A673 (cell line): Measurements from ENCODE around the gene KRT28. TPM values are rescaled to one million over a fixed set of nuclear protein-coding genes. Genes with fewer than 3 reads are reported as not detected.

Source experiments
- BruUV-seq: library from RNA; stranded (reverse); fragments of 400-500 nt; replicated peaks from 2 replicates; lab custom pipeline; 2021; lab: Mats Ljungman, UMichigan
- CTCF ChIA-PET: fragments of 300-600 bp; sonication (Branson Sonifier 250); formaldehyde crosslinking; loops from one replicate; lab custom pipeline; 2022; ENCODE audit warnings: antibody characterized with exemption; lab: Charles Lee
- POLR2A ChIA-PET: fragments of 300-600 bp; sonication (Branson Sonifier 250); formaldehyde crosslinking; loops from one replicate; lab custom pipeline; 2022; ENCODE audit warnings: antibody characterized with exemption; ENCODE audit not compliant: low non-redundant PET; lab: Charles Lee
- DNase-seq: peaks from one replicate; pipeline ENCODE4 v3.0.0-alpha.2; 2015; ENCODE audit warnings: low spot score
- H3K27ac ChIP-seq: fragments of 200-600 bp; sonication (generic); 2 replicates; pipeline ENCODE4 v1.5.1; 2016; ENCODE audit warnings: mixed run types, low read depth, mild to moderate bottlenecking, mixed read lengths, antibody characterized with exemption, low read length; ENCODE audit not compliant: poor library complexity, severe bottlenecking
- H3K27me3 ChIP-seq: fragments of 200-600 bp; sonication (generic); replicated peaks from 2 replicates; pipeline ENCODE4 v1.6.1; 2017; ENCODE audit warnings: mixed run types, low read depth, mild to moderate bottlenecking, mixed read lengths, antibody characterized with exemption, low read length; ENCODE audit not compliant: insufficient read depth, poor library complexity
- H3K36me3 ChIP-seq: fragments of 200-600 bp; sonication (generic); 2 replicates; pipeline ENCODE4 v1.6.1; 2016; ENCODE audit warnings: mixed run types, mild to moderate bottlenecking, mixed read lengths, antibody characterized with exemption, low read length; ENCODE audit not compliant: insufficient read depth, poor library complexity, severe bottlenecking
- H3K4me1 ChIP-seq: fragments of 200-600 bp; sonication (generic); 2 replicates; pipeline ENCODE4 v1.6.1; 2017; ENCODE audit warnings: mixed run types, mild to moderate bottlenecking, mixed read lengths, antibody characterized with exemption, low read length; ENCODE audit not compliant: insufficient read depth, poor library complexity, severe bottlenecking
- H3K4me3 ChIP-seq: fragments of 200-600 bp; sonication (generic); 2 replicates; pipeline ENCODE4 v1.5.1; 2016; ENCODE audit warnings: low read depth, mixed run types, mild to moderate bottlenecking, mixed read lengths, low read length; ENCODE audit not compliant: poor library complexity, severe bottlenecking
- H3K9me3 ChIP-seq: fragments of 200-600 bp; sonication (generic); 2 replicates; pipeline ENCODE4 v1.6.1; 2016; ENCODE audit warnings: mixed run types, low read depth, mild to moderate bottlenecking, mixed read lengths, antibody characterized with exemption, low read length; ENCODE audit not compliant: poor library complexity, severe bottlenecking
- CTCF ChIP-seq: fragments of 300-800, 200-600 bp; sonication (generic); conservative IDR thresholded peaks from 2 replicates; pipeline ENCODE4 v1.5.1; 2017; ENCODE audit warnings: low read depth, mild to moderate bottlenecking, antibody characterized with exemption, low read length, moderate library complexity, mixed read lengths
- EZH2 ChIP-seq: fragments of 200-600 bp; sonication (generic); IDR thresholded peaks from 2 replicates; pipeline ENCODE4 v1.6.1; 2017; ENCODE audit warnings: borderline replicate concordance, low read depth, mild to moderate bottlenecking, mixed read lengths, antibody characterized with exemption, low read length; ENCODE audit not compliant: poor library complexity, severe bottlenecking
- intact Hi-C: fragments of 100-400 bp; cut with micrococcal nuclease; formaldehyde crosslinking; loops from one replicate; pipeline ENCODE4 v1.10.0; 2022; ENCODE audit not compliant: unreplicated experiment
- total RNA-seq: library from RNA; stranded (reverse); gene quantifications from 2 replicates; pipeline ENCODE4 v1.2.3, GENCODE V29; 2021

KRT28 gene
- total RNA-seq, 1 experiment from 2014 or later: not detected

- CTCF ChIA-PET: no interaction called here
- TF ChIP-seq CTCF (peak; percentile 60), EZH2 (no peak)
- Histone ChIP-seq H3K27ac (no peak overlapping the region), H3K4me3 (no peak overlapping the region), H3K27me3 (no peaks in the 10 kb centered on the region), H3K36me3 (no peaks in the 10 kb centered on the region), H3K9me3 (no peaks in the 10 kb centered on the region), H3K4me1 (no peaks in the 10 kb centered on the region)
- no TSS peak for BruUV-seq
- POLR2A ChIA-PET: no interaction called here
- peak; percentile 31 for DNase-seq
- intact Hi-C loops: loop anchor here (2.0 kb wide), 1 partner anchor 169 kb away; no protein-coding TSS in a partner anchor
Measured at GRCh38 chr17:40791787-40792436, 7.8 kb downstream of the KRT28 start.

GRCh38 chr17:40791111-40791510 lies 8.6 kb downstream of the KRT28 start:
- intact Hi-C loops: loop anchor here (2.0 kb wide), 1 partner anchor 168 kb away; no protein-coding TSS in a partner anchor
- no TSS peak for BruUV-seq
- ChIA-PET CTCF (no interaction called here), POLR2A (no interaction called here)
- Histone ChIP-seq H3K4me3 (no peak overlapping the region), H3K27me3 (no peaks in the 10 kb centered on the region), H3K4me1 (no peaks in the 10 kb centered on the region), H3K36me3 (no peaks in the 10 kb centered on the region), H3K27ac (no peak overlapping the region), H3K9me3 (no peaks in the 10 kb centered on the region)
- TF ChIP-seq EZH2: no peak
- no peak for TF ChIP-seq CTCF
- DNase-seq: no peak

DNA sequence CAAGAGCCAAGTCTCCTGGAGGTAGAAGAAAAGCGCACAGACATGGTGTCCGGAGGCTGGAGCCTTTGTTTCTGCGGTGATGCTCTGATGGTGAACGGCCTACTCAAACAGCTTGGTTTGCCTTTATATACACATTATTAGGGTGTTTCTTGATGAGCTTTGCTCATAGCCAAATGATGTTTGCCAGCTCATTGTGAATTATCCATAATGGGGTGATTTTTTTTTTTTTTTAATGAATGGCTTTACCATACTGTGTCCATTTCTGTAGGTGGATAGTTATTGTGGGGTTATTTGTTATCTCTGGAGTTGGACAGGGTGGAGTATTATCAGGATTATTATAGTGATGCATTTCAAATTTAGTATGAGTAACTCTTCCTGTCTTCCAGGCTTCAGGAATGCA lies 17.3 kb downstream of the KRT28 start, which contains the start of gene KRT27:
KRT27 (minus strand) TSS at position 101 of the 400 bp plus-strand sequence; CDS start at position 44, 57 bp downstream.
- POLR2A ChIA-PET: no interaction called here
- Histone ChIP-seq H3K27me3 (no peaks in the 10 kb centered on the region), H3K27ac (no peak within 1 kb of the TSS), H3K4me1 (no peaks in the 10 kb centered on the region), H3K4me3 (no peak within 1 kb of the TSS), H3K36me3 (no peaks in the 10 kb centered on the region), H3K9me3 (no peaks in the 10 kb centered on the region)
- CTCF ChIA-PET: interaction anchor here (0.7 kb wide), 1 partner anchor 357 kb away, joined by 5 read pairs; no protein-coding TSS in a partner anchor
- TF ChIP-seq CTCF: no peak
- no peak for TF ChIP-seq EZH2
- intact Hi-C loops: no loop called here
- BruUV-seq: no TSS peak
- no peak for DNase-seq
